Adrenal gland (tissue), 12 donors: ENCODE results near the gene BORCS8. TPM values are rescaled to one million over a fixed set of nuclear protein-coding genes. Genes with fewer than 3 reads are reported as not detected.

ENCODE experiments used
- DNase-seq, 7 donors: peaks; one replicate each; pipeline ENCODE4 v3.0.0-alpha.2; 2019 to 2020
- H3K27ac ChIP-seq, 5 donors: fragments of 200-600 bp; sonication (generic) in 4 of 5; 1 replicate in 3 of 5; 2 replicates in 2 of 5; pipeline versions ENCODE4 v1.5.1 to v1.8.0; 2016 to 2020; ENCODE audit warnings: mild to moderate bottlenecking in 1 of 5
- H3K27me3 ChIP-seq: fragments of 200-600 bp; 2 replicates; pipeline ENCODE4 v1.8.0; 2021
- H3K36me3 ChIP-seq, 2 donors: fragments of 200-600 bp; replicated peaks in 1 of 2; 1 replicate in 1 of 2; 2 replicates in 1 of 2; pipeline versions ENCODE4 v1.5.1 to v1.8.0; 2018 to 2022
- H3K4me1 ChIP-seq, 2 donors: fragments of 200-600 bp; replicated peaks in 1 of 2; 1 replicate in 1 of 2; 2 replicates in 1 of 2; pipeline versions ENCODE4 v1.5.1 to v1.8.0; 2018 to 2021
- H3K4me3 ChIP-seq, 4 donors: fragments of 200-600 bp; sonication (generic) in 3 of 4; one replicate each; pipeline ENCODE4 v1.5.1; 2016 to 2018
- H3K9me3 ChIP-seq, 3 donors: fragments of 200-600 bp; sonication (generic) in 1 of 3; replicated peaks in 1 of 3; 1 replicate in 2 of 3; 2 replicates in 1 of 3; pipeline versions ENCODE4 v1.5.1 to v1.8.0; 2016 to 2021
- CTCF ChIP-seq, 6 experiments: fragments of 450-650 bp in 4 of 6; fragments of 200-600 bp in 2 of 6; sonication (generic) in 1 of 6; IDR thresholded peaks; 1 replicate in 5 of 6; 2 replicates in 1 of 6; pipeline versions ENCODE4 v1.5.1 to v1.8.0; 2016 to 2021; ENCODE audit warnings: antibody characterized with exemption in 6 of 6, mild to moderate bottlenecking in 2 of 6, moderate library complexity in 1 of 6
- POLR2A ChIP-seq, 2 donors: fragments of 450-650 bp; IDR thresholded peaks; one replicate each; pipeline ENCODE4 v1.6.1; 2017; ENCODE audit warnings: antibody characterized with exemption in 2 of 2, mild to moderate bottlenecking in 2 of 2, moderate library complexity in 1 of 2
- WGBS, 4 donors: extraction: QIAGEN DNeasy Blood & Tissue Kit in 2 of 4; methylation state at CpG; one replicate each; pipeline versions ENCODE4 v1.1.5 to v1.1.7; 2013 to 2017; 5-methylcytosine and 5-hydroxymethylcytosine counted together
- intact Hi-C, 2 donors: fragments of 100-400 bp; cut with DNase I; formaldehyde crosslinking; loops; one replicate each; pipeline versions ENCODE4 v1.14.1 to v1.15.0; 2022 to 2023
- polyA plus RNA-seq, 3 donors: library from polyadenylated mRNA; stranded (reverse); fragments of 200-250 nt in 2 of 3; fragments of 350-450 nt in 1 of 3; fragmentation: Illumina TruSeq in 1 of 3; extraction: RNeasy Lipid Tissue Mini Kit (QIAGEN cat#74804) in 1 of 3; gene quantifications; one replicate each; pipeline ENCODE4 v1.2.3, GENCODE V29; 2013 to 2014
- total RNA-seq, 9 donors: library from RNA; depleted of rRNA in 4 of 9; stranded (reverse); fragments of >200 nt in 4 of 9; fragments of 120-200 nt in 1 of 9; fragmentation: NEBNext Ultra II Directional in 1 of 9; extraction: Animal tissue kit (Norgen Biotek cat#: 25700) in 1 of 9; gene quantifications; one replicate each; pipeline versions ENCODE4 v1.1.0 to v1.2.4, GENCODE V29; 2013 to 2023
- donor health status: healthy with polysubstance abuse.
- donor health status: Bipolar disorder and iron deficiency.
- donor health status: DM: yes; HTN: yes; CAD: no.
- donor health status: DM: no; HTN: no; CAD: no.
- donor health status: DM: no; HTN: no; CAD: no.
- donor health status: DM: yes; HTN: yes; CAD: no.

The BORCS8 gene
- total and polyA plus RNA-seq, 12 donors: 8.3 to 49.6 (median 24.0) TPM

GRCh38 chr19:19159534-19159933 lies 32.4 kb downstream of the BORCS8 start:
- TF ChIP-seq CTCF (IDR thresholded peaks at IDR 0.05): no peak
- TF ChIP-seq POLR2A (IDR thresholded peaks at IDR 0.05): no peak

GRCh38 chr19:19157808-19158207 lies 34.1 kb downstream of the BORCS8 start:
- WGBS, 4 donors: 82 to 91% (median 87%) methylated on average over 6 of the region's 6 CpGs
- Histone ChIP-seq H3K27me3 (no peaks in the 10 kb centered on the region), H3K27ac (no peak overlapping the region), H3K9me3 (no peaks in the 10 kb centered on the region), H3K4me3 (no peak overlapping the region), H3K36me3 (no peaks in the 10 kb centered on the region), H3K4me1 (no peaks in the 10 kb centered on the region)
- no peak for DNase-seq
- intact Hi-C loops: no loop called here
- TF ChIP-seq CTCF (IDR thresholded peaks at IDR 0.05) (no peak), POLR2A (IDR thresholded peaks at IDR 0.05) (no peak)

More at GRCh38 chr19:19159534-19159933, 32.4 kb downstream of the BORCS8 start:
- WGBS, 4 donors: 77 to 92% (median 83%) methylated on average over 4 of the region's 4 CpGs
- H3K4me1 ChIP-seq: no peaks in the 10 kb centered on the region
- no peak overlapping the region for H3K4me3 ChIP-seq
- intact Hi-C loops: no loop called here
- no peak for DNase-seq
- H3K27ac ChIP-seq: no peak overlapping the region
- no peaks in the 10 kb centered on the region for H3K9me3 ChIP-seq
- H3K36me3 ChIP-seq: no peaks in the 10 kb centered on the region
- no peaks in the 10 kb centered on the region for H3K27me3 ChIP-seq

GRCh38 chr19:19155495-19156219 lies 36.3 kb downstream of the BORCS8 start:
- H3K9me3 ChIP-seq: no peaks in the 10 kb centered on the region
- TF ChIP-seq CTCF (IDR thresholded peaks at IDR 0.05) (no peak), POLR2A (IDR thresholded peaks at IDR 0.05) (no peak)
- H3K27ac ChIP-seq: no peak overlapping the region
- H3K27me3 ChIP-seq: no peaks in the 10 kb centered on the region
- WGBS, 4 donors: 88 to 93% (median 91%) methylated on average over 10 of the region's 10 CpGs
- no peaks in the 10 kb centered on the region for H3K36me3 ChIP-seq
- H3K4me3 ChIP-seq: no peak overlapping the region
- no peak for DNase-seq
- intact Hi-C loops: no loop called here
- H3K4me1 ChIP-seq: no peaks in the 10 kb centered on the region

GRCh38 chr19:19154768-19155494 lies 37.0 kb downstream of the BORCS8 start:
- no peak for TF ChIP-seq POLR2A (IDR thresholded peaks at IDR 0.05)
- TF ChIP-seq CTCF (IDR thresholded peaks at IDR 0.05): no peak
- Histone ChIP-seq H3K4me1 (no peaks in the 10 kb centered on the region), H3K27me3 (no peaks in the 10 kb centered on the region), H3K9me3 (no peaks in the 10 kb centered on the region), H3K4me3 (no peak overlapping the region), H3K36me3 (no peaks in the 10 kb centered on the region), H3K27ac (no peak overlapping the region)
- WGBS, 4 donors: 90 to 95% (median 91%) methylated on average over 5 to 6 of the region's 6 CpGs
- intact Hi-C loops: no loop called here
- no peak for DNase-seq
